NCI-H446 (cell line): Measurements from ENCODE around the gene CBLN1.
"Not testable (repeated sequence)": the region's sequence is repeated elsewhere in the genome, so short reads cannot be mapped to it uniquely, and the experiment has no call there.

Experiments used
- DNase-seq, 2 experiments: peaks; one replicate each; lab custom pipeline; 2025; lab: John Stamatoyannopoulos, UW

The CBLN1 gene

GRCh38 chr16:49277766-49278566 lies 3.7 kb downstream of the CBLN1 start:
- DNase-seq, result no peak

DNA sequence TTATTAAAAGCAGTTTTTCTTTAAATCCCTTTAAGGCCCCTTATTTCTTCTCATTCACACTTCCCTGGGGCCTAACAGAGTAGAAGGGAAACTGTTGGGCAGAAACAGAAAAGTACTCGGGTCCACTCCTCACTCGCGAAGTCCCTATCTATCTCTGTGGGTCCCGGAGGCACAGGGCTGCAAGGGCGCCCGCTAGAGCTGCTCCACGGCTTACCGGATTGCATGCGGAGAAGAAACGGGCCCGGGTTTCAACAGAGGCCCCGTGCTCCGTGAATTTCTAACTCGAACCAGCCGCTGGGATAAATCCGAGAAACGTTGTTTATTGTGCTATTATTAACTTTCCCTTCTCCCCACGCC lies 4.3 kb downstream of the CBLN1 start:
- DNase-seq, result no peak

- DNase-seq, result no peak
These were observed 4.8 kb downstream of the CBLN1 start for GRCh38 chr16:49276646-49277385.

DNA sequence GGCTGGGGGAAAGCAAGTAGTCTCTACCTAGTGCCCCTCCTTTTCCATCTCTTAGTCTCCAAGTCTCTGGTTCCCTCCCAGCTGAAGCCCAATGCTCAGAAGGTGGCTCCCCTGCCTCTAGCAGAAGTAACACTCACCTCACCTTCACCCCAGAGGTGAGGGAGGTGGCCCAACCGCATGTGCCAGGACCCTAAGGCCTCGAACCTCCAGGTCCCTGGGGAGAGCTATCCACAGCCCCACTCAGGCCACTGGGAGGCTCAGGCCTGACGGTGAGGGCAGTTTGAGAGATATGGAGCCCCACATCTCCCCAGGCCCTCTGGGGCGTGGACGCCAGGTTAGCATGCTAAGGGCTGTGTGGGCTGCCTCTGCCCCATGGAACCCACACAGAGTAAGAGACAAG lies 5.8 kb downstream of the CBLN1 start:
- DNase-seq, result no peak

GRCh38 chr16:49275050-49275730 lies 6.4 kb downstream of the CBLN1 start:
- no peak for DNase-seq

DNA sequence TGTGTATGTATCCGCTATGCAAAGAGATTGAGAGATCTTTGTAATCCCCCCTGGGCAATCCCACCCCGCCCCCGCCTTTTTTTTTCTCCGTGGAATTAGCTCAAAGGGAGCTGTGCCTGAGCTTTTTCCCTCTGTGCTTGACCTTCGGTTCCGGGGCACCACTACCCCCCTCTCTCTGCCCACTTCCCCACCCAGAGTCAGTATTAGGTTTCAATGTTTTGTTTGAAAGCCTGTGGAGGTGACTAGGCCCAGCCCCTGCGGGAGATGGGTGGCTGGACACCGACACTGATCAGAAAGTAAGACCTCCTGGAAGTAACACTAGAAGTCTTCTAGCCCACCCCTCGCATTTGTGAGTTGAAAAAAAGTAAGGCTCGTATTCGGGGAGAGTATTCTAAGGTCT lies 7.0 kb downstream of the CBLN1 start:
- DNase-seq, result no peak

DNA sequence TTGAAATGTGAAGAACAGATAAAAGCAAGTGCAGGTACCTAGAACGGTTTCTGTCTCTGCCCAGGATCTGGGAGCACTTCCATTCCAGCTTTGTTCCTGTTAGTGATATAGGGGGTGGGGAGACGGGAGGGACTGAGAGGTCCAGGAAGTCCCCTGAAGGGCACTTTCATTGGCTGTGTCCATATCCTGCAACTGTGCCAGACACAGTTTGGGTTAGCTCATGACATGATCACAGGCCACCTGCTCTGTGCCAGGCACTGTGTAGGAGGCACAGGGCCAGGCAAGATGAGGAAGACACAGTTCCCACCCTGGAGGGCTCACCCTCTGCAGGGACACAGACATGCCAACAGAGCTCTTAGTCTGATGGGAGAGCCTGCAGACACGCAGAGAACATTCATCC lies 7.9 kb downstream of the CBLN1 start:
- no peak for DNase-seq

DNA sequence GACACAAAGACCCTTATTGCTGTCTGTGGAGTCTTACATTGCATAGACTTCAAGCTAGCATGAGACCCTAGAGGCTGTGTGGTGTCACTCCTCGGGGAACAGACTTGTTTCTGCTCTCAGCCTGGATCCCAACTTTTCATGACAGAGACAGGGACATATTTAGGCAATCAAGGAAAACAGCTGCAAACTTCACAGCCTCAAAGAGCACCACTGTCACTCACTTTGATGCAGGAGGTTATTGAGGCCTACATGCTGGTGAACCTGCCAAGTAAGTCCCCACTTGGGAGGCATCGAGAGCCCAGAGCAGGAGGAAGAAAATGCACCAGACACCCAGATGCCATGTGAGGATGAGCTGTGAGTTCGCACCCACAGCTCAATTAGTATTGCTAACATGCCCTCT lies 10.3 kb downstream of the CBLN1 start:
- no peak for DNase-seq

- no peak for DNase-seq
These were observed 12.4 kb downstream of the CBLN1 start for GRCh38 chr16:49269201-49269600.

DNA sequence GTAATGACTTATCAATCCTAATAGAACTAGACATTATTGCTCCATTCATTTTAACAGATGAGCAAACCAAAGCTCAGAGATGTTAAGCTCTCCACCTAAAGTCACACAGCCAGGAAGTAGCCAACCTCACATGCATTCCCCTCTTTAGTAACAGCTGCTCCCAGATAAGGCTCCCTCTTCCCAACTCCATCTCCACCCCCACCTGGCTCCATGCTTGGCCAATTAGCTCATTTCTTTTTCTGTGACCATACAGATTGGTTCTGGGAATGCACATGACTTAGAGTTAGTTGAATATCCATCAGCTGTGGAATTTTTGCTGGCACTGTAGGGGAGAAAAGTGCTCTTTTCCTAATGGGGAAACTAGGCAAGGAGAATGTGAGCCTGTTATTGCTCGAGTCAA lies 13.0 kb downstream of the CBLN1 start:
- no peak for DNase-seq

- DNase-seq, result no peak
These were observed 19.1 kb downstream of the CBLN1 start for GRCh38 chr16:49262501-49262900.

- DNase-seq, result no peak
These were observed 19.7 kb downstream of the CBLN1 start for GRCh38 chr16:49261930-49262329.

DNA sequence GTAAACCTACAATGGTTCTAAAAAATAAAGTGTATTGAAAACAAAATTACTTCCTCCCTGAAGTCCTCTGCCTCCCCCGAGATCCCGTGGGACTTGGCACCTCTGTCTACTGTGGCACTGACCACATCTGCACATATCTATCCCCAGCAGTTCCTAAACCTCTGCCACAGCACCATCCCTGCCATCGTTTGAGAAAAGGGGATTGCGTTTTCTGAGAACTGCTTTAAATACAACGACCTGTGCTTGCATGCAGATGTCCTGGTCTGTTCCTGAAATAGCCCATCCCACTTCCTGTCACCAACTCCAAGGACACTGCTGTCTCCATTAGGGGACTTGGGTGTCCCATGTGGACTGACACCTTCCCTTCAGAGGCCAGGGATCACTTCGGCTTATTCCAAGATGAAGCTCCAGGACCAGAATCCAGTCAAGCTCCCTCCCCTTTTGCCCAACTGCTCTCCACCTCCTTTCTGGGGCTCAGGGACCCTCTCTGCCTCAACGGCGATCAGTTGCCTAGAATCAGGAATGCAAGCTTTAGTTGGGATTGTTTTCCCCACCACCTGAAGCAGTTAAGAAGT lies 20.6 kb downstream of the CBLN1 start:
- DNase-seq, result no peak

GRCh38 chr16:49260253-49260652 lies 21.4 kb downstream of the CBLN1 start:
- no peak for DNase-seq

DNA sequence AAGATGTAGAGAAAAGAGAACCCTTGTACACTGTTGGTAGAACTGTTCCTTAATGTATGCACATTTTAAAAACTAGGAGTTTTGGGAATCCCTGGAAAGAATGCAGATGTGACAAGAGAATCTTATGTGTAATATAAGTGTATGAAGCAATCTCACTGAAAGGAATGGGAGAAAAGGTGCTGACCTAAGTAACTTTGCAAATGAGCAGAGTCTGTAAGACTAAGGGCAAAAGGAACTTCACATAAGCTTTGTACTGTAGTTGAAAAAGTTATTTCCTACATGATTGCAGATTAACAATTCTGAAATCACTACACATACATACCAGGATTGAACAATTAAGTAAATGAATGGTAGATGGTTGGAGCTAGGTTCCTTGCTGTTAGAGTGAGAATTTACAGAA lies 22.3 kb downstream of the CBLN1 start:
- DNase-seq, result no peak

- DNase-seq, result no peak
These were observed 30.9 kb downstream of the CBLN1 start for GRCh38 chr16:49250689-49251088.

DNA sequence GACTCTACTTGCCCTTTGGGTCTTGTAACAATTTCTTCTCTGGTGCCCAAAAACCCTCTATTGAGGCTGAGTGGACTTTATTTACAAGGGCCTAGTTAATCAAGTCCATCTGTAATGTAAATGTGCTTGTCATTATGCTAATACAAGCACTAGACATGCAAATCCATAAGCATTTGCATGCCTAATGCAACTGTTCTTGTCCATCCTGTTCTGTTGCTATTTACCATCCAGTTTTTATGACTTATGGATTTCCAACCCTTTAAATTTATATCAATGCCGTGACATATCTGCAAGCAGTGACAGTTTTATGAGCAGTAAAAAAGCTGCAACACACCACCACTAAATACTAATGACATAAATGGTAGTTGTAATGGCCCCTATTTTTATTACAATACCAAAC lies 33.4 kb downstream of the CBLN1 start:
- DNase-seq, result no peak

- DNase-seq, result no peak
These were observed 45.4 kb downstream of the CBLN1 start for GRCh38 chr16:49236216-49236615.

- not testable (repeated sequence) for DNase-seq
These were observed 53.3 kb downstream of the CBLN1 start for GRCh38 chr16:49228335-49228734.
